ENCODE measurements around the gene VSIG10. TPM values are rescaled to one million over a fixed set of nuclear protein-coding genes. Genes with fewer than 3 reads are reported as not detected.
"Not testable (repeated sequence)": the region's sequence is repeated elsewhere in the genome, so short reads cannot be mapped to it uniquely, and the experiment has no call there.

VSIG10 gene
- total RNA-seq, 1 experiment from 2014 or later = 12.7 TPM

DNA sequence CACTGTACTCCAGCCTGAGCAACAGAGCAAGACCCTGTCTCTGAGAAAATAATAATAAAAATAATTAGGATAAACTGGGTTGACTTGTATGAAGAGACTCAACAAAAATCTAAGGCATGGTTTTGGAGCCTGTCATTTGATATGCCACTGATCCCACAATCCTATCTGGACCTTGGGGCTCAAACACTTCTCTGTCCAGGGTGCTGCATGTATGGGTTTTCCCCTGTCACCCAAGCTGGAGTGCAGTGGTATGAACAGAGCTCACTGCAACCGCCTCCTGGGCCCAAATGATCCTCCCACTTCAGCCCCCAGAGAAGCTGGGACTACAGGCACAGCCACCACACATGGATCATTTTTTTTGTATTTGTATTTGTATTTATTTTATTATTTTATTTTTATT lies 5.3 kb upstream of the VSIG10 start:
- no peak for DNase-seq (ENCODE audit: low spot score)

DNA sequence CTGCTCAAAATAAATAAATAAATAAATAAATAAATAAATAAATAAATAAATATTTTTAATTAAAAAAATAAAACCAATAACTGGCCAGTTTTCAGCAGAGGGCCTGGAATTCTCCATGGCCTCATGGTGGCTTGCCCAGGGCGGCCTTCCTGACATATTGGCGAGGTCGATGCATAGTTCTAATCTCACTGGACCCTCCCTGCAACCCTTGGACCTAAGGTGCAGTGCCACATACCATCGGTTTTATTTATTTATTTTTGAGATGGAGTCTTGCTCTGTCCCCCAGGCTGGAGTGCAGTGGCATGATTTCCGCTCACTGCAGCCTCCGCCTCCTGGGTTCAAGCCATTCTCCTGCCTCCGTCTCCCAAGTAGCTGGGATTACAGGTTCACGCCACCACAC lies 3.9 kb upstream of the VSIG10 start:
- DNase-seq (ENCODE audit: low spot score) = no peak

DNA sequence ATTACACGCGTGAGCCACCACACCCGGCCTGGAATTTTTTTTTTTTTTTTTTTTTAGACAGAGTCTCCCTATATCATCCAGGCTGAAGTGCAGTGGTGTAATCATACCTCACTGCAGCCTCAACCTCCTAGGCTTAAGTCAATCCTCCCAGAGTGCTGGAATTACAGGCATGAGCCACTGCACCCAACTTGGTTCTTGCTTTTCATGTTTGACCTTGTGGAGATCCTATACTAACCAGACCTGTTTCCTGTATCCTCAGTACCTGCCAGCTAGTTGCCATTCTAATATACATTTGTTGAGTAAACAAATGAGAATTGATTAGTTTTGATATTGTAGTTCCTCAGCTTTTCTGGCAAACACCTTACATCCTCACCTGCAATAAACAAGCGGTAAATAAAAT lies 3.2 kb upstream of the VSIG10 start:
- no peak for DNase-seq (ENCODE audit: low spot score)

DNA sequence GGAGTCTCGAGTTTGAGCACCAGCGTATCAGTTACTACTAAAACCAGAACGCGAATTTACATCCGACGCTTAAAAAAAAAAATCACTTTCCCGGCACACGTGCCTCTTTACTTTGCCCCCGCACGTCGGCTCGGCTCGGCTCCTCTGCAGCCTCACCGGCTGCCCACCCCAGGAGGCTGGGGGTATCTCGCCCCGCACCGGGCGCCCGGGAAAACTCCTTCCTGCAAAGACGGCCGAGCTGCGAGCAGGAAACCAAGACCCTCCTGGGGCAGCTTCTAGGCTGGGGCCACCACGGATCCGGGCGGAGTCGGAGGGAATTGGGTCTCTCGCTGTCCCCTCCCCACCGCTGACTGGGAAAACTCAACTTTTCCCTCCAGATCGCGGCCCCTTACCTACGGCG lies 610 bp downstream of the VSIG10 start:
- DNase-seq (ENCODE audit: low spot score) = no peak

DNA sequence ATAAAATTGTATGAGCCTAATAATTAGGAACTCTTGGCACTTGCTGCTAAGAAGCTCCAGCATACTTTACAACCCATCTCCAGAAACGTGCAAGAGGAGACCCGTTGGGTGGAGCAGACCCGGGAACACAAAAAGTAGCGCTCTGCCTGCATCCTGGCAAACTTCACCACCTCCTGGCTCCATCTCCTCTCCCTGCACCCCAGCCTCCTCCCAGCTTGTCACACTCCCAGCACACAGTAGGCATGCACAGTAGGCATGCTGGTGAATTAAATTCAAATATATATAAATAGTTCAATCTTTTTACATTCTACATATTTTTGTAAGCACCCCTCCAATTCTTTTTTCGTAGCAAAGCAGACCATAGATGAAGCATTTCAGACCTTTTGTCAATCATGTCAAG lies 1.2 kb downstream of the VSIG10 start:
- no peak for DNase-seq (ENCODE audit: low spot score)

DNA sequence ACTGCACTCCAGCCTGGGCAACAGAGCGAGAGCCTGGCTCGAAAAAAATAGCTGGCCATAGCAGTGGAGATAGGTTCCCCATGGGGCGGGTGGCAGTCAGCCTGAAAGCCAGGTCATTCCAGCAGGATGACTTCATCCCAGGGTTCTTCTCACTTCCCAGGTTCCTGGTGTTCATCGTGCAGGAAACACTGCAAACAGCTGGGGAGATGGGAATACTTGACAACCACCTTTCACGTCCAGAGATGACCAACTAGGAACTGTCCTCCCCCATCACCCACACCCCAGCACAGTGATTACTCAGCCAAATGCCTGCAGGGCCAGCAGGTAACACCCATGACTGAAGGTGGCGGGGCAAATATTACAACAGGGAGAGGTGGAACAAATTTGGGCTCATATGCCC lies 1.7 kb downstream of the VSIG10 start:
- no peak for DNase-seq (ENCODE audit: low spot score)

DNA sequence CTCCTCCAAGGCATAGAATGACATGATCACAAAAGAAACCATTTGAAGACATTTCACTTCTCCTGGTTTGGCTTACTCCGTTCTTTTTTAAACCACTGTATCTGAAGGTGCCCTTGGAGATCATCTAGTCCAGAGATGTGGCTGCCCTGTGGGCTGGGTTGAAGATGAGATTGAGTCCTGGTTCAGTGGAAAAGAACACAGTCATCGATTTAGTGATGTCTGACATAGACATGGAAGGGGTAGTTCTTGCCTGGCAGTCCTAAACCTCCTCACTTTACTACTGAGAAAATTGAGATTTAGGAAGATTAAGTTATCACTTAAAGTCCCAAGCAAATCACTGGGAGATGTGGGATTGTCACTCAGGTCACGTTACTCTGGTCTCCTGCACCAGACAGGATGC lies 2.8 kb downstream of the VSIG10 start:
- no peak for DNase-seq (ENCODE audit: low spot score)

DNA sequence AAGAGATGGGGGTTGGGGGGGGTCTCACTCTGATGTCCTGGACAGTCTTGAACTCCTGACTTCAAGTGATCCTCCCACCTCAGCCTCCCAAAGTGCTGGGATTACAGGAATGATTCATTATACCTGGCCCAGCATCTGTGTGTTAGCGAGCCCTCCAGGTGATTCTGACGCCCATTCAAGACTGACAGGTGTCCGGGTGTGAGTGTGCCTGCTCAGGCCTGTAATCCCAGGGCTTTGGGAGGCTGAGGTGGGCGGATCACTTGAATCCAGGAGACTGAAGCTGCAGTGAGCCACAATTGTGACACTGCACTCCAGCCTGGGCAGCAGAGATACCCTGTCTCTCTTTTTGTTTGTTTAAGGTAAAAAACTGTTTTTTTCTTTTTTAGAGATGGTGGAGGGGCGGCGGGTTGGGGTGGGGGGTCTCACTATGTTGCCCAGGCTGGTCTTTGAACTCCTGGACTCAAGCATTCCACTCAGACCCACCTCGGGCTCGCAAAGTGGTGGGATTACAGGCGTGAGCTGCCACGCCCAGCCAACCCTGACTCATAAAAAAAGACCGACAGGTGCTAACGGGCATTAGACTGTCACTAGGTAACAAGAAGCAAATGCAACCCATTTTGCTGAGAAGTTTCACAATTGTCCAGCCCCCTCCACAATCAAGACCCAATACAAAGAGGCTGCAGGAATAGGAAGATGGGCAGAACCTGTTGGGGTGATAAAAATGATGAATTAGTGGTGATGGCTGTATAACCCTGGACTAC lies 4.7 kb downstream of the VSIG10 start:
- DNase-seq (ENCODE audit: low spot score) = no peak

DNA sequence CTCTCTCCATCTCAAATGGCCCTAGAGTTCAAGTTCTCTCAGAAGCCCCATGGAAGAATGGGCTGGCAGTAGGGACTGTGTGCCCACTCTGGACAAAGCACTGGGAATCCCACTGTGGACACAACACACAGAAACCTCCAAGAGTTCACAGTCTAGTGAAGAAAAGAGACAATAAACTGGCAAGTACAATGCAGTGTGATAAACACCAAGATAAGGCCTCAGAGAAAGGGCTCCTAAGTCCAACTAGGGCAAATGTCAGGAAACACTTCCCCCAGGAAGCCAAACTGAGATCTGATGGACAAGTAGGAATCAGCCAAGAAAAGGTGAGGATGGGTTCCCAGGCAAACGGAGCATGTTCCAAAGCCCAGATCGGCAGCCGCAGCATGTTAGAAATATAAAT lies 5.4 kb downstream of the VSIG10 start:
- no peak for DNase-seq (ENCODE audit: low spot score)

DNA sequence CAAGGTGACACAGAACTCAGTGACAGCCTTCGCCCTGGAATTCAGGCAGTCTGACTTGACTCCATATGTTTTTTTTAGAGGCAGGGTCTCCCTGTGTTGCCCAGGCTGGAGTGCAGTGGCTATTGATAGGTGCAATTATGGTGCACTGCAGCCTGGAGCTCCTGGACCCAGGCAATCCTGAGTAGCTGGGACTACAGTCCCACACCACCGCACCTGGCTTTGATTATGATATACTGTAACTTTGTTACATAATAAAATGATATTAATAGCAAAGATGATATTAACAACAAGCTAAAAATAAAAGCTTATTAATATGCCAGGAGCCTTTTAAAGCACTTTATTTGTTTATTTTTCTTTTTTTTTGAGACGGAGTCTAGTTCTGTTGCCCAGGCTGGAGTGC lies 9.8 kb downstream of the VSIG10 start:
- DNase-seq (ENCODE audit: low spot score) = no peak

DNA sequence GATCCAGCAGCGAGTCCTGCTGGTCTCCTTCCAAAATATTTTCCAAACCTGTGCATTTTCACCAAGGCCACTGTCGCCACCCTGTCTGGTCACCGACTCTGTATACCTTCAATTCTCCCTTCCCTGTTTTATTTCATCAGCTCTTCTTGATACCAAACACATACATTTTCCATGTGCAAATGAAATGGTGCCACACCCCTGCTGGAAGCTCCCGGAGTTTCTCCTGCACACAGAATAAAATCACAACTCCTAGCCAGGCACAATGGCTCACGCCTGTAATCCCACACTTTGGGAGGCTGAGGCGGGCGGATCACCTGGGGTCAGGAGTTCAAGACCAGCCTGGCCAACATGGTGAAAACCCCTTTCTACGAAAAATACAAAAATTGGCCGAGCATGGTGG lies 14.0 kb downstream of the VSIG10 start:
- DNase-seq (ENCODE audit: low spot score) = no peak

DNA sequence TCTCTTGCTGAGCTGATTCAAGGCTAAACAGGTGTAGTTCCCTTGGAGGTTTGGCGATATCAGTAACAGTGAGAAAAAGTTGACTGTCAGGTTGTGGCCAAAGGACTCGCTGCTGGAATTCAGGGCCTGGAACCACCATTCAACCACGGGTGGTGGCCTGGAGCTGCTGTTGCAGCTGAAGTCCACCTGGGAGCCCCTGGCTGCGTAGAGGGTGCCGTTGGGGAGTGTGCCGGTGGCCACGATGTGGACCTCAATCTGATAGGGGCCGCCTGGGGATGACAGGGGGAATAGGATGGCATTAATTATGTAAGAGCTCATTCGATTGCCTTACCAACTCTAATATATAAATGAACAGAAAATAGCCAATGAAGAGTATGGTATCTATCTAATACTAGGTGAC lies 21.6 kb downstream of the VSIG10 start:
- no peak for DNase-seq (ENCODE audit: low spot score)

DNA sequence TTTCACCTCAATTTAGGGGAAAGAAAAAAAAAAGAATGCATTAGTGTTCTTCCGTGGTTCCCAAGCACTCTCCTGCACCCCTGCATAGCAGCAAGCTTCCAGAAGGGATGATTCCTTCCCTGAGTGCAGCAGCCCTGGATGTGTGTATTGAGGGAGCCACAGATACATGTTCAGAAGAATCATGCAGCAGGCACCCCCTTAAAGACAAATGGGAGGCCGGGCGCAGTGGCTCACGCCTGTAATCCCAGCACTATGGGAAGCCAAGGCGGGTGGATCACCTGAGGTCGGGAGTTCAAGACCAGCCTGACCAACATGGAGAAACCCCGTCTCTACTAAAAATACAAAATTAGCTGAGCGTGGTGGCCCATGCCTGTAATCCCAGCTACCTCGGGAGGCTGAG lies 22.3 kb downstream of the VSIG10 start:
- not testable (repeated sequence) for DNase-seq (ENCODE audit: low spot score)

DNA sequence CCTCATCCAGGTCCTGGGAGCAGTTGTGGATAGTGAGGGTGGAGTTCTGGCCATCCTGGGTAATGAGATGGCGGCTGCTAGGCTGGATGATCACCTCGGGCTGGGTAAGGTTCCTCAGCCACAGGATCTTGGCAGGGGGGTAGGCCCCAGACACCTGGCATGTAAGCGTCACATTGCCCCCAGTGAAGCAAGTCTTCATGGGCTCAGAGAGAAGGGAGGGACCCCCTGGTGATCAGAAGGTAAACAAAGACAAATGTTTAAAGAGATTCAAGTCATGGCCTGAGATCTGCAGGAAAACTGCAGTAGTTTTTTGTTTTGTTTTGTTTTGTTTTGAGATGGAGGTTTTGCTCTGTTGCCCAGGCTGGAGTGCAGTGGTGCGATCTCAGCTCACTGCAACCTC lies 30.0 kb downstream of the VSIG10 start:
- no peak for DNase-seq (ENCODE audit: low spot score)

DNA sequence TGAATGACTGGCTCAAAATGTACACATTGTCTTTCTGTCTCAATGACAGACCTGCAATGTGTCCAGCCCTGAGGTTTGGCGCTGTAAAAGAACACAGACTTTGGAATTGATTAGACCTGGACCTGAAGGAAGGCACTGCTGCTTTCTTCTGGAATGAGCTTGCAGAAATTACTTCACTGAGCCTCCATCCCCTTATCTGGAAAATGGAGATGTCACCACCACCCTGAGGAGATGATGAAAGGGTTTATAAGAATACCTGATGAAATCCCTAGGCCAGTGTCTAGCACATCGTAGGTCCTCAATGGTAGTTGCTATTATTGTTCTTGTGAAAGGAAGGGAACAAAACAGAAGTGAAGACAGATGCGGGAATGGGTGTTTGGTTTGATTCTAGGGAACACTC lies 33.2 kb downstream of the VSIG10 start:
- DNase-seq (ENCODE audit: low spot score) = no peak

DNA sequence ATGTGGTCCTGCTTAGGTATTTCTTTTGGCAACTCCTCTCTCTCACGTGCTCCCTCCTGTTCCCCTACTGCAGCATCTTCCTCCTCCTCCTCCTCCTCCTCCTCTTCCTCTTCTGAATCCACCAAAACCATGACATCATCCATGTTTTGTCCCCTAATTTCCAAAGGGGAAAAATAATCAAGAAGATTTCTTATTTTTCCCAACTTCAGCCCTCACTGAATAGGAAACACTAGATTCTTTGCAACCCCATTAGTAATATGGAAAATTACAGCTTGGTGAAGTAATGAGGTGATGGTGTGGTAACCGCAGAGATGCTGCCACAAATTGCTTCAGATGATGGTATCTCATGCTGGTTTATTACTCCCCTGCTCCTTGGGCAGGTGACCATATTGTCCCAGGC lies 35.4 kb downstream of the VSIG10 start:
- DNase-seq (ENCODE audit: low spot score) = no peak

DNA sequence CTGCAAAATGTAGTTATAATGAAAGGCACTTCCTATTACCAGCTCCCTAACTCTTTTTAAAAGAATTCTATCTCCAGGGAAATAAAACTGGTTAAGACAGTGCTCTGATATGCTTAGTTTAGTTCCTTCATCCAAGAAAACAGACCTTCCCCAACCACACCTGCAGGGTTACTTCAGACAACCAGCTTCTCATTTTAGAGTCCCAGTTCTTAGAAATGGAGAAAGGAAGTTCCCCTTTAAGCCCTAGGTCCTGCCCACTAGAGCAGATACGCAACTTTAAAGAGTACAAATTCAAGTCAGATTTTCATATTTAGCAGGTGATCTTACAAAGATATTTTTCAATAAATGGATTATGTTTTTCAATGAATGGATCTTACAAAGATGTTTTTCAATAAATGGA lies 38.4 kb downstream of the VSIG10 start:
- no peak for DNase-seq (ENCODE audit: low spot score)

DNA sequence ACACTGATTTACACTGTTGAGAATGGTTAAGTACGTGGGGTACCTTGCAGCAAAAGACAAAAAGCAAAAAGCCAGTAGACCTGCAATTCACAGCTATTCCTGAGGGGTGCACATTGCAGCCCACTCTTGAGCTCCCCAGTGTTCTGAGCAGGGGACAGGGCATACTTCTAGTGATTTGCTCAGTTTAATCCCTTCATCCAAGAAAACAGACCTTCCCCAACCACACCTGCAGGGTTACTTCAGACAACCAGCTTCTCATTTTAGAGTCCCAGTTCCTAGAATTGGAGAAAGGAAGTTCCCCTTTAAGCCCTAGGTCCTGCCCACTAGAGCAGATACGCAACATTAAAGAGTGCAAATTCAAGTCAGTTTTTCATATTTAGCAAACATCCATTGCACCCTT lies 39.2 kb downstream of the VSIG10 start:
- no peak for DNase-seq (ENCODE audit: low spot score)

DNA sequence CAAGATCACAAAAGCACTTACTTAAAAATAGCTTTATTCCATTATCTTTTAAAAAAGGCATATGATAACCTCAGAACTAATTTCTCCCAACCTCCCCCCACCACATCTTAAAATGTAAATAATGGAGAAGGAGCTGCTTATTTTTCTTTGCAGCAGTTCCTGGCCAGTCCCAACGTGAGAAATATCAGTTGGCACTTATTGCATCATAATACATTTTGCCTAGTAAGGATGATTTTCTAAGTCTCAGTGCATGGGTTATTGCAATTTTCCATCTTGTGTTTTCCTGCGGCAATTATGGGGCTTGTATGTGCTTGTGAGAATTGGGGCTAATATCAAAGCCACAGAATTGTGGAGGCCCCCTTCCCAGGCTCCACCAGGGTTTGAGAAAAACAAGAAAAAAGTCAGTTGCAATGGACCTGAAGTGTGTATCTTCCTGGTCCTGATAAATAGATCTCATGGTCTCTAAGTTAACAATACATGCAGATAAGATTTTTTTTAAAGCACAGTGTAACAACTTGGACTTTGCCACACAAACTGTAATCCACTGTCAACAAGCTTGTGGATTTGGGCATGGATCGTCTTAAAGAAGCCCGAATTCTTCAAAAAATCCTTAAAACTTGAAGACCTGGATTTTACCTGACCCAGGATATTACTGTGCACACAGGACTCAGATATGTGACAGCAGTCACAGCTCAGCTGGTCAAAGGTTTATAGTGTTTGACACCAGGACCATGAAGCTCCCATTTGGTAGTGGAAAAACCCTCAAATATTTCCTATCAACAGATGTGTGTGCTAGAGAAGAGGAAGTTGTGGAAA lies 40.0 kb downstream of the VSIG10 start:
- peak; percentile 31 for DNase-seq (ENCODE audit: low spot score)

DNA sequence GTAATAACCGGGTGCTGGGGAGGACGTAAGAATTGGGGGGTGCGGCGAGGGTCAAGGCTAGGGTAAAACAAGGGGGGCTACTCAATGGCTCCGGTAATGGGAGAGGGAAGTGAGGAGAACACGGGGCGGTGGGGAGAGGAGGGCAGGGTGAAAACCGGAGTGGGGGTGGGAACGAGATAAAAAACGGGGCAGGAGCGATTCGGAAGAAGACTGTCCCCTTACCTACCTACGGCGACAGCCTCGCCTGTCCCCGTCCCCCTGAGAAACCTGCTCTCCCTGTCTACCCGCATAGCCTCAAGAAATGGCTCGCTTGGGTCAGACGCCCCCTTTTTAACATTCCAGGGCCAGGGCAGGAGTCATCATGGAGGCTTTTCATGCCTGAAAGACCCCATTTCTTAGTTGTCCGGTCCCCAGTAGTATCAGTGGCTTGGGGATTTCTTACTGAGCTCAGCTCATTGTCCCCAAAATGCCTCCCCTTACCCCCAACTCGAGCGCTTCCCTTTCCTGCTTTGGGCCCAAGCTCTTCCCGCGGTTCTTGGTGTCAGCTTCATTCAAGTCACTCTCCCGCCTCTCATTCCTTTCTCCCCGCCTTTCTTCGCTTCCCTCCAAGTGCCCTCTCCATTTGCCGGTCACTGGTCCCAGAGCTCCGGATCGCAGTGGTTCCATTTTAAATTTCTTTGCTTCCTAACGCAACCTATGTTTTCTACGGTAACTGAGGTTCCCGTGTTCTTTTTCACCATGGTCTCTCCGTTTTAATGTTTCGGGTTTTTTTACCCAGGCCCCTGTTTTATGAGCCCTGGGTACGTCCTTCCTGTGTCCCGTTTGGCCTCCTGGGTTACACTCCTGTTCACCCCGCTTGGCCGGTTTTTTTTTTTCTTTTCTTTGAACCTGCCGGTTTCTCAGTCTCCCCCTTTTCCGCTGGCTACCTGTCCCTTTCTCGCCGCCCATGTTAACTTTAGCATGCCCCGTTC lies 41.7 kb downstream of the VSIG10 start:
- no peak for DNase-seq (ENCODE audit: low spot score)

DNA sequence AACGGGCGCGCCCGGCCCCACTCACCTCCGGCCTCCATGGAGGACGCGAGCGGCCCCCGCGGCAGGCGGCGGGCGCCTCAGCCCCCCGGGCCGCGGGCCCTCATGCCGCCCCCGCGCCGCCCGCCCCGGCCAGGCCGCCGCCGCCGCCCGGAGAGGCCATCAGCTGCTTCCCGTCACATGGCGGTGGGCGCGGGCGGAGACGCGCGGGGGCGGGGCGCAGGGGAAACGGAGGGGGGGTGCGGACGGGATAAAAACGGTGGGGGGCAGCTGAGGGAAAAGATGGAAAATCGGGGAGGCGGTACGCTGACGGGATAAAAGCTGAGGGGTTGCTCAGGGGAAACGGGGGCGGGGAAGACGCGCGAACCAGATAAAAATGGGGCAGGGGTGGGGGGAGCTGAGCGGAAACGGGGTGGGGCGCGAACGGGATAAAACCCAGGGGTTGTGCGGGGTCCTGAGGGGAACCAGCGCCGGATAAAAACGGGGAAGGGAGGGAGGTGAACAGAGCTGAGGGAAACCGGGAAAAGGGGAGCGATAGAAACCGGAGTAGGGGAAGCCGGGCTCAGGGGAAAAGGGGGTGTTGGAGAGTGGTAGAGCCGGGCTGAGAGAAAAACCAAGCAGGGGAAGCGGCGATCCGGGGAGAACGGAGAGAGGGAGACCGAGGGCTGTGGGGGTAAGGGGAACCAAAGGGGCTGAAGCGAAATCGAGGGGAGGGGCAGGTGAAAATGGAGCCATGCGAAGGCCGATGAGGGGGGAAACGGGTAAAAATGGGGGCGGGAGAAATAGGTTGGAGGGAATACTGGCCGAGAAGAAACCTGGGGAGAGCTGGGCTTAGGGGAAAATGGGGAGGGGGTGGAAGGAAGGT lies 42.6 kb downstream of the VSIG10 start, which contains the start of gene WSB2:
Gene WSB2, minus strand, starts transcription at position 169 of the 862 bp plus-strand sequence. Its CDS starts 131 bp downstream, at position 38.
- peak; percentile 60 for DNase-seq (ENCODE audit: low spot score)
